Activated CD4-positive, alpha-beta T cell treated with anti-CD3 and anti-CD28 coated beads, Interleukin-2, amount 10 ng/mL, durations not matched to agents 7 days and 5 days (primary cell): ENCODE measurements around the gene ATXN7L1. TPM values are rescaled to one million over a fixed set of nuclear protein-coding genes. Genes with fewer than 3 reads are reported as not detected.

Experiments used
- CTCF ChIA-PET: fragments of 350-600 bp; sonication (Branson Sonifier 250); formaldehyde crosslinking; loops from one replicate; lab custom pipeline; 2021; ENCODE audit warnings: antibody characterized with exemption; lab: Charles Lee
- POLR2A ChIA-PET: fragments of 350-600 bp; sonication (Branson Sonifier 250); formaldehyde crosslinking; loops from one replicate; lab custom pipeline; 2021; ENCODE audit warnings: antibody characterized with exemption; lab: Charles Lee
- DNase-seq: peaks from one replicate; pipeline ENCODE4 v3.0.0-alpha.2; 2020
- H3K27ac Mint-ChIP-seq: one replicate; pipeline ENCODE4 v1.8.0; 2021; ENCODE audit warnings: mild to moderate bottlenecking, moderate library complexity, mixed read lengths
- H3K27me3 Mint-ChIP-seq: one replicate; pipeline ENCODE4 v1.8.0; 2021; ENCODE audit warnings: mixed read lengths
- H3K36me3 Mint-ChIP-seq: one replicate; pipeline ENCODE4 v1.8.0; 2021; ENCODE audit warnings: low read depth, mixed read lengths
- H3K4me1 Mint-ChIP-seq: one replicate; pipeline ENCODE4 v1.8.0; 2021; ENCODE audit warnings: mixed read lengths
- H3K4me3 Mint-ChIP-seq: one replicate; pipeline ENCODE4 v1.8.0; 2021; ENCODE audit warnings: mild to moderate bottlenecking, moderate library complexity, mixed read lengths
- H3K9me3 Mint-ChIP-seq: one replicate; pipeline ENCODE4 v1.8.0; 2021; ENCODE audit warnings: mixed read lengths
- total RNA-seq, 2 experiments: library from RNA; stranded (reverse); gene quantifications; one replicate each; pipeline ENCODE4 v1.2.3, GENCODE V29; 2021

Gene ATXN7L1
- total RNA-seq, 2 experiments from 2014 or later: 23.8 to 25.4 TPM

- no peaks in the 10 kb centered on the region for H3K9me3 Mint-ChIP-seq
- peaks cover 3% of the 10 kb centered on the region for H3K36me3 Mint-ChIP-seq
- no peak overlapping the region for H3K4me3 Mint-ChIP-seq
- H3K4me1 Mint-ChIP-seq: peaks cover 40% of the 10 kb centered on the region
- H3K27ac Mint-ChIP-seq: no peak overlapping the region
- no peaks in the 10 kb centered on the region for H3K27me3 Mint-ChIP-seq
- POLR2A ChIA-PET: no interaction called here
- DNase-seq: no peak
- CTCF ChIA-PET: interaction anchor here (0.6 to 1.6 kb wide), 5 partner anchors 12 to 334 kb away, joined by 3 to 6 read pairs (median 4); no protein-coding TSS in a partner anchor
These were observed 187.8 kb downstream of the ATXN7L1 start for GRCh38 chr7:105688617-105689016.

- no peaks in the 10 kb centered on the region for H3K36me3 Mint-ChIP-seq
- H3K4me1 Mint-ChIP-seq: peaks cover 7% of the 10 kb centered on the region
- CTCF ChIA-PET: interaction anchor here (0.9 to 1.9 kb wide), 2 partner anchors 11 to 33 kb away, joined by 3 to 5 read pairs; no protein-coding TSS in a partner anchor
These were observed 191.2 kb downstream of the ATXN7L1 start for GRCh38 chr7:105685161-105685560.

GRCh38 chr7:105682341-105683060 lies 193.9 kb downstream of the ATXN7L1 start:
- Mint-ChIP-seq H3K36me3 (peaks cover 14% of the 10 kb centered on the region), H3K9me3 (no peaks in the 10 kb centered on the region), H3K4me3 (no peak overlapping the region), H3K27ac (no peak overlapping the region), H3K27me3 (no peaks in the 10 kb centered on the region), H3K4me1 (peaks cover 22% of the 10 kb centered on the region)
- CTCF ChIA-PET: interaction anchor here (0.6 kb wide), 1 partner anchor 11 kb away, joined by 4 read pairs; no protein-coding TSS in a partner anchor
- POLR2A ChIA-PET: no interaction called here
- no peak for DNase-seq

More at GRCh38 chr7:105685161-105685560, 191.2 kb downstream of the ATXN7L1 start:
- POLR2A ChIA-PET: no interaction called here
- Mint-ChIP-seq H3K4me3 (no peak overlapping the region), H3K27me3 (no peaks in the 10 kb centered on the region), H3K27ac (no peak overlapping the region), H3K9me3 (no peaks in the 10 kb centered on the region)
- DNase-seq: no peak

- Mint-ChIP-seq H3K27me3 (no peaks in the 10 kb centered on the region), H3K4me3 (no peak overlapping the region), H3K36me3 (peaks cover 21% of the 10 kb centered on the region), H3K9me3 (no peaks in the 10 kb centered on the region), H3K27ac (no peak overlapping the region), H3K4me1 (peaks cover 40% of the 10 kb centered on the region)
- POLR2A ChIA-PET: no interaction called here
- CTCF ChIA-PET: interaction anchor here (0.6 to 1.2 kb wide), 3 partner anchors 17 to 324 kb away, joined by 3 read pairs; no protein-coding TSS in a partner anchor
- no peak for DNase-seq
These were observed 195.8 kb downstream of the ATXN7L1 start for GRCh38 chr7:105680505-105681187.

- POLR2A ChIA-PET: no interaction called here
- Mint-ChIP-seq H3K4me3 (peak overlapping the region; percentile 82), H3K36me3 (peaks cover 23% of the 10 kb centered on the region), H3K27ac (peak overlapping the region; percentile 97), H3K27me3 (no peaks in the 10 kb centered on the region), H3K9me3 (no peaks in the 10 kb centered on the region), H3K4me1 (peaks cover 57% of the 10 kb centered on the region)
- peak; percentile 37 for DNase-seq
- CTCF ChIA-PET: interaction anchor here (2.1 to 3.9 kb wide), 2 partner anchors 22 to 343 kb away, joined by 5 to 18 read pairs; no protein-coding TSS in a partner anchor
These were observed 197.4 kb downstream of the ATXN7L1 start for GRCh38 chr7:105678811-105679495.

- Mint-ChIP-seq H3K36me3 (peaks cover 27% of the 10 kb centered on the region), H3K27me3 (no peaks in the 10 kb centered on the region), H3K27ac (peak overlapping the region; percentile 97), H3K4me3 (peak overlapping the region; percentile 82), H3K4me1 (peaks cover 67% of the 10 kb centered on the region), H3K9me3 (no peaks in the 10 kb centered on the region)
- ChIA-PET CTCF (interaction anchor here (0.6 to 3.9 kb wide), 7 partner anchors 8 to 344 kb away, joined by 3 to 18 read pairs (median 4); partner anchors contain the start of gene RINT1), POLR2A (interaction anchor here (1.5 kb wide), 1 partner anchor 13 kb away, joined by 3 read pairs; no protein-coding TSS in a partner anchor)
- DNase-seq: peak; percentile 77
These were observed 198.4 kb downstream of the ATXN7L1 start for GRCh38 chr7:105677817-105678573.

- peaks cover 27% of the 10 kb centered on the region for H3K36me3 Mint-ChIP-seq
These were observed 199.0 kb downstream of the ATXN7L1 start for GRCh38 chr7:105677410-105677730.

GRCh38 chr7:105675934-105676371 lies 200.4 kb downstream of the ATXN7L1 start:
- H3K9me3 Mint-ChIP-seq: no peaks in the 10 kb centered on the region
- peak; percentile 52 for DNase-seq
- H3K4me3 Mint-ChIP-seq: peak overlapping the region; percentile 82
- ChIA-PET POLR2A (no interaction called here), CTCF (interaction anchor here (1.1 to 3.9 kb wide), 6 partner anchors 10 to 490 kb away, joined by 3 to 18 read pairs (median 5); no protein-coding TSS in a partner anchor)
- peaks cover 27% of the 10 kb centered on the region for H3K36me3 Mint-ChIP-seq
- peak overlapping the region; percentile 97 for H3K27ac Mint-ChIP-seq
- no peaks in the 10 kb centered on the region for H3K27me3 Mint-ChIP-seq
- peaks cover 74% of the 10 kb centered on the region for H3K4me1 Mint-ChIP-seq

More at GRCh38 chr7:105677410-105677730, 199.0 kb downstream of the ATXN7L1 start:
- POLR2A ChIA-PET: interaction anchor here (1.5 kb wide), 1 partner anchor 14 kb away, joined by 3 read pairs; no protein-coding TSS in a partner anchor
- Mint-ChIP-seq H3K4me3 (peak overlapping the region; percentile 82), H3K9me3 (no peaks in the 10 kb centered on the region), H3K4me1 (peaks cover 73% of the 10 kb centered on the region), H3K27ac (peak overlapping the region; percentile 97), H3K27me3 (no peaks in the 10 kb centered on the region)
- CTCF ChIA-PET: interaction anchor here (0.6 to 3.9 kb wide), 9 partner anchors 9 to 344 kb away, joined by 3 to 18 read pairs (median 4); partner anchors contain the start of gene RINT1
- no peak for DNase-seq

GRCh38 chr7:105674200-105674920 lies 202.0 kb downstream of the ATXN7L1 start:
- ChIA-PET CTCF (interaction anchor here (0.5 to 3.5 kb wide), 9 partner anchors 11 to 492 kb away, joined by 3 to 13 read pairs (median 4); no protein-coding TSS in a partner anchor), POLR2A (no interaction called here)
- no peaks in the 10 kb centered on the region for H3K27me3 Mint-ChIP-seq
- H3K27ac Mint-ChIP-seq: peak overlapping the region; percentile 25
- no peaks in the 10 kb centered on the region for H3K9me3 Mint-ChIP-seq
- H3K4me3 Mint-ChIP-seq: no peak overlapping the region
- H3K4me1 Mint-ChIP-seq: peaks cover 71% of the 10 kb centered on the region
- peaks cover 27% of the 10 kb centered on the region for H3K36me3 Mint-ChIP-seq
- no peak for DNase-seq

GRCh38 chr7:105673367-105674084 lies 202.9 kb downstream of the ATXN7L1 start:
- H3K27me3 Mint-ChIP-seq: no peaks in the 10 kb centered on the region
- POLR2A ChIA-PET: interaction anchor here (1.1 kb wide), 1 partner anchor 10 kb away, joined by 3 read pairs; no protein-coding TSS in a partner anchor
- peaks cover 63% of the 10 kb centered on the region for H3K4me1 Mint-ChIP-seq
- no peaks in the 10 kb centered on the region for H3K9me3 Mint-ChIP-seq
- CTCF ChIA-PET: interaction anchor here (0.5 to 3.5 kb wide), 7 partner anchors 10 to 183 kb away, joined by 3 to 13 read pairs (median 4); no protein-coding TSS in a partner anchor
- H3K36me3 Mint-ChIP-seq: peaks cover 25% of the 10 kb centered on the region
- peak overlapping the region; percentile 50 for H3K27ac Mint-ChIP-seq
- no peak overlapping the region for H3K4me3 Mint-ChIP-seq
- no peak for DNase-seq
